IMR-90 (cell line): ENCODE data around the gene NAV2. TPM values are rescaled to one million over a fixed set of nuclear protein-coding genes. Genes with fewer than 3 reads are reported as not detected.
A peak's percentile ranks its signal among the peaks of the same experiment; 100 is the strongest.

Source experiments
- ATAC-seq: fragments of 200-7000 bp; cut with Tn5 transposase; 2 replicates; pipeline ENCODE4 v1.9.1; 2020; ENCODE audit warnings: low read depth, mild to moderate bottlenecking, moderate library complexity
- BruUV-seq: library from RNA; stranded (reverse); fragments of 400-500 nt; replicated peaks from 2 replicates; lab custom pipeline; 2021; lab: Mats Ljungman, UMichigan
- CTCF ChIA-PET: fragments of 300-600 bp; formaldehyde crosslinking; extraction: SDS; loops from one replicate; lab custom pipeline; 2021; ENCODE audit warnings: antibody characterized with exemption; lab: Yijun Ruan, JAX
- POLR2A ChIA-PET: fragments of 300-600 bp; sonication (Branson Sonifier 250); formaldehyde crosslinking; loops from one replicate; lab custom pipeline; 2022; ENCODE audit warnings: antibody characterized with exemption; ENCODE audit not compliant: unreplicated experiment; lab: Charles Lee
- DNase-seq: peaks from one replicate; pipeline ENCODE4 v3.0.0; 2013
- H2AFZ ChIP-seq: replicated peaks from 2 replicates; pipeline ENCODE3; 2013; ENCODE audit warnings: low read length, mild to moderate bottlenecking; ENCODE audit not compliant: poor library complexity
- H2AK5ac ChIP-seq: 2 replicates; pipeline ENCODE4 v1.6.1; 2013; ENCODE audit warnings: low read depth, low read length, inconsistent platforms
- H2AK9ac ChIP-seq: replicated peaks from 2 replicates; pipeline ENCODE3; 2013; ENCODE audit warnings: mild to moderate bottlenecking, low read depth, low read length, moderate library complexity; ENCODE audit not compliant: poor library complexity
- H2BK120ac ChIP-seq: 2 replicates; pipeline ENCODE4 v1.6.1; 2013; ENCODE audit warnings: low read depth, low read length, inconsistent platforms
- H2BK15ac ChIP-seq: 3 replicates; pipeline ENCODE4 v1.6.1; 2013; ENCODE audit warnings: low read depth, low read length, inconsistent platforms
- H2BK20ac ChIP-seq: 2 replicates; pipeline ENCODE4 v1.6.1; 2013; ENCODE audit warnings: low read depth, mild to moderate bottlenecking, inconsistent platforms, low read length, moderate library complexity
- H2BK5ac ChIP-seq: 2 replicates; pipeline ENCODE4 v1.6.1; 2013; ENCODE audit warnings: mild to moderate bottlenecking, low read depth, low read length, inconsistent platforms; ENCODE audit not compliant: poor library complexity, severe bottlenecking
- H3K14ac ChIP-seq: replicated peaks from 2 replicates; pipeline ENCODE4 v1.6.1; 2013; ENCODE audit warnings: low read depth, low read length, inconsistent platforms
- H3K18ac ChIP-seq: 2 replicates; pipeline ENCODE4 v1.6.1; 2013; ENCODE audit warnings: low read depth, low read length, control low read depth
- H3K23ac ChIP-seq: 2 replicates; pipeline ENCODE4 v1.6.1; 2013; ENCODE audit warnings: low read depth, low read length, inconsistent platforms
- H3K27ac ChIP-seq: 2 replicates; pipeline ENCODE4 v1.5.1; 2013; ENCODE audit warnings: mild to moderate bottlenecking, control low read depth, low read length; ENCODE audit not compliant: insufficient read depth
- H3K27me3 ChIP-seq: 2 replicates; pipeline ENCODE4 v1.6.1; 2013; ENCODE audit warnings: low read length; ENCODE audit not compliant: control insufficient read depth, insufficient read depth
- H3K36me3 ChIP-seq: 2 replicates; pipeline ENCODE4 v1.6.1; 2013; ENCODE audit warnings: low read length, mixed read lengths; ENCODE audit not compliant: control insufficient read depth, insufficient read depth
- H3K4ac ChIP-seq: 2 replicates; pipeline ENCODE4 v1.6.1; 2013; ENCODE audit warnings: low read depth, low read length, inconsistent platforms
- H3K4me1 ChIP-seq: 2 replicates; pipeline ENCODE4 v1.6.1; 2013; ENCODE audit warnings: low read length, mixed read lengths; ENCODE audit not compliant: control insufficient read depth, insufficient read depth
- H3K4me2 ChIP-seq: 2 replicates; pipeline ENCODE4 v1.6.1; 2013; ENCODE audit warnings: low read depth, mild to moderate bottlenecking, control low read depth, low read length, moderate library complexity
- H3K4me3 ChIP-seq: 2 replicates; pipeline ENCODE4 v1.5.1; 2013; ENCODE audit warnings: low read depth, mild to moderate bottlenecking, control low read depth, low read length, moderate library complexity; ENCODE audit not compliant: insufficient read depth
- H3K56ac ChIP-seq: 2 replicates; pipeline ENCODE4 v1.6.1; 2013; ENCODE audit warnings: low read length, inconsistent platforms; ENCODE audit not compliant: insufficient read depth; ENCODE audit errors: extremely low read depth
- H3K79me1 ChIP-seq, 2 experiments: 2 replicates each; pipeline ENCODE4 v1.6.1; 2013; ENCODE audit warnings: low read length in 2 of 2, inconsistent platforms in 1 of 2, low read depth in 1 of 2
- H3K9ac ChIP-seq: 2 replicates; pipeline ENCODE4 v1.6.1; 2013; ENCODE audit warnings: low read depth, low read length, control low read depth
- H3K9me1 ChIP-seq: 2 replicates; pipeline ENCODE4 v1.6.1; 2013; ENCODE audit warnings: low read length, inconsistent platforms; ENCODE audit not compliant: insufficient read depth
- H3K9me3 ChIP-seq: 2 replicates; pipeline ENCODE4 v1.6.1; 2013; ENCODE audit warnings: low read length; ENCODE audit not compliant: control insufficient read depth, insufficient read depth
- H4K20me1 ChIP-seq: 2 replicates; pipeline ENCODE4 v1.6.1; 2013; ENCODE audit warnings: low read length, inconsistent platforms; ENCODE audit not compliant: insufficient read depth
- H4K5ac ChIP-seq: 2 replicates; pipeline ENCODE4 v1.6.1; 2013; ENCODE audit warnings: mild to moderate bottlenecking, low read depth, low read length, control low read depth
- H4K8ac ChIP-seq, 2 experiments: 2 replicates each; pipeline ENCODE4 v1.6.1; 2013; ENCODE audit warnings: low read depth in 2 of 2, low read length in 2 of 2, control low read depth in 1 of 2, inconsistent platforms in 1 of 2
- H4K91ac ChIP-seq: 2 replicates; pipeline ENCODE4 v1.6.1; 2013; ENCODE audit warnings: low read depth, low read length, inconsistent platforms; ENCODE audit not compliant: insufficient read depth
- CEBPB ChIP-seq: IDR thresholded peaks from 2 replicates; pipeline ENCODE4 v1.6.1; 2012; ENCODE audit warnings: low read depth, low read length, improper control_type of control experiment
- CHD1 ChIP-seq: IDR thresholded peaks from 2 replicates; pipeline ENCODE4 v1.6.1; 2012; ENCODE audit warnings: low read depth, low read length, improper control_type of control experiment
- FOS ChIP-seq: fragments of 150-350 bp; IDR thresholded peaks from 2 replicates; pipeline ENCODE4 v1.6.1; 2016; ENCODE audit warnings: low read depth, low read length
- RCOR1 ChIP-seq: IDR thresholded peaks from 2 replicates; pipeline ENCODE4 v1.6.1; 2012; ENCODE audit warnings: mild to moderate bottlenecking, low read length, improper control_type of control experiment; ENCODE audit not compliant: insufficient replicate concordance
- USF2 ChIP-seq: fragments of 150-350 bp; IDR thresholded peaks from 2 replicates; pipeline ENCODE4 v1.6.1; 2017; ENCODE audit warnings: mild to moderate bottlenecking, antibody characterized with exemption, low read length, low read depth
- WGBS, 2 experiments: methylation state at CpG; one replicate each; pipeline versions ENCODE4 v1.1.5 to v1.1.7; 2013; ENCODE audit warnings: missing lambda C conversion rate in 2 of 2; ENCODE audit not compliant: insufficient read length in 1 of 2; ENCODE audit errors: extremely low coverage in 2 of 2; 5-methylcytosine and 5-hydroxymethylcytosine counted together
- dilution Hi-C: fragments of 300-500 bp; cut with HindIII; formaldehyde crosslinking; loops from one replicate; pipeline ENCODE4 v1.14.3; 2018; ENCODE audit warnings: low sequenced_read_pairs; ENCODE audit not compliant: unreplicated experiment
- in situ Hi-C: fragments of 300-500 bp; cut with MboI; formaldehyde crosslinking; loops from 3 replicates; pipeline ENCODE4 v1.14.3; 2019; ENCODE audit warnings: low sequenced_read_pairs, inconsistent platforms, mixed read lengths
- intact Hi-C: fragments of 100-400 bp; cut with micrococcal nuclease; formaldehyde crosslinking; loops from 2 replicates; pipeline ENCODE4 v1.10.0; 2022
- polyA plus RNA-seq, 3 experiments: library from polyadenylated mRNA; depleted of rRNA; stranded (reverse); fragments of >200 nt; gene quantifications; 2 replicates each; pipeline ENCODE4 v1.2.3, GENCODE V29; 2012; ENCODE audit warnings: low replicate concordance in 1 of 3
- total RNA-seq: library from RNA; depleted of rRNA; stranded (reverse); fragments of >200 nt; gene quantifications from 2 replicates; pipeline ENCODE4 v1.2.3, GENCODE V29; 2012

Gene NAV2
- total and polyA plus RNA-seq, 2 of the 4 experiments (the other 2 are of a cell fraction) = 4.5 to 12.6 TPM

DNA sequence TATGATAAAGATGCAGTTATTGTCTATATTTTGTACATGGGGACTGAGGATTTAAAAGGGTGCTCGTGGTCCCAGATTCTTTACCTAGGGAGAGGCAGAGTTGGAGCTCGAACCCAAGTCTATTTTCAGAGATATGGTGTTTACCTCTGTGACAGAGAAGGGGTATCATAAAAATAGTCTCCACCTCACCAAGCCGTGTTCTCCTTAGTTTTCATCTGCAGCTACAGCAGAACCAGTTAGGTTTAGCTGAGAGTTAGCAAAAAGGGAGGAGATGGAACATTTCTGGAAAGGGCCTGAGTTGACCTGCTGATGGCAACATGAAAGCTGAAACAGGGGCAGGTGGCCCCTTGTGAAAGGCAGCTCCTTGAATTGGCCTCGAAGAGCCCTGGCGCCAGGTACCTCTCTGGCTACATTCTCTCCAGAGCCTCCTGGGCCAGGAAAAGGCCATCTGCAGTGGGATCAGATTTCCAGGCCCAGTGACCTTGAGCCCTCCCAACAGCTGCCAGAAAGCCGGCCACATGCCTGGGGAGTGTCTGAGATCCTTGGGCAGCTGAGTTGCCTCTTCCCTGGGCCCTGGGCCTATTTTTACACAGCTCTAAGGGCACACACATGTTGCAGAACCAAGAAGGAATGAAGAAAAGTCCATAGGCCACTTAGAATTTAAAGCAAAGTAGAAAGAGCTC is 136.6 kb downstream of the NAV2 start:
- Histone ChIP-seq H3K27me3 (no peaks in the 10 kb centered on the region), H2AFZ (no peak overlapping the region), H2AK5ac (no peak overlapping the region), H3K4me3 (no peak overlapping the region), H3K18ac (no peak overlapping the region), H4K5ac (no peak overlapping the region), H3K27ac (no peak overlapping the region), H3K4ac (no peak overlapping the region), H2BK120ac (no peak overlapping the region), H3K14ac (no peak overlapping the region), H3K36me3 (peaks cover 7% of the 10 kb centered on the region), H3K4me1 (peaks cover 7% of the 10 kb centered on the region), H3K23ac (no peak overlapping the region), H2BK15ac (no peak overlapping the region), H3K9ac (no peak overlapping the region), H3K79me1 (peaks cover 25 to 38% of the 10 kb centered on the region in 2 experiments), H4K8ac (no peak overlapping the region), H4K91ac (no peak overlapping the region), H2BK20ac (no peak overlapping the region), H3K9me3 (no peaks in the 10 kb centered on the region), H2BK5ac (no peak overlapping the region), H3K4me2 (no peak overlapping the region), H3K56ac (no peak overlapping the region), H2AK9ac (no peak overlapping the region), H4K20me1 (peaks cover 9% of the 10 kb centered on the region; the same call in 1 of the 2 replicates), H3K9me1 (peaks cover 13% of the 10 kb centered on the region; the same call in 1 of the 2 replicates)
- peak; percentile 41 for DNase-seq
- in situ Hi-C loops (no loop called here), dilution Hi-C loops (no loop called here), intact Hi-C loops (no loop called here)
- ATAC-seq = peak; percentile 75
- CTCF ChIA-PET = interaction anchor here (0.8 kb wide), 1 partner anchor 18 kb away, joined by 3 read pairs; no protein-coding TSS in a partner anchor
- no peak for TF ChIP-seq CHD1
- no peak for TF ChIP-seq CEBPB
- no peak for TF ChIP-seq RCOR1
- TF ChIP-seq FOS = no peak
- TF ChIP-seq USF2 = no peak
- POLR2A ChIA-PET = no interaction called here
- 60% methylated on average over 1 of the region's 6 CpGs; no CpG with 5 or more reads in 1 of the 2 experiments for WGBS, 2 experiments
- BruUV-seq = no TSS peak
